HCT116 (cell line): ENCODE results near the gene MOSPD3. TPM values are rescaled to one million over a fixed set of nuclear protein-coding genes. Genes with fewer than 3 reads are reported as not detected.

ENCODE experiments used
- ATAC-seq: fragments of 200-7000 bp; cut with Tn5 transposase; 2 replicates; pipeline ENCODE4 v1.9.1; 2020; ENCODE audit warnings: mild to moderate bottlenecking, moderate library complexity
- BruUV-seq: library from RNA; stranded (reverse); fragments of 400-500 nt; replicated peaks from 2 replicates; lab custom pipeline; 2021; lab: Mats Ljungman, UMichigan
- CTCF ChIA-PET: fragments of 300-600 bp; sonication (Branson Sonifier 250); formaldehyde crosslinking; loops from one replicate; lab custom pipeline; 2021; ENCODE audit warnings: antibody characterized with exemption; lab: Charles Lee
- POLR2A ChIA-PET: fragments of 300-600, 350-600 bp; sonication (Branson Sonifier 250); formaldehyde crosslinking; loops from one replicate; lab custom pipeline; 2021; ENCODE audit warnings: antibody characterized with exemption; lab: Charles Lee
- RAD21 ChIA-PET, 2 experiments: fragments of 300-600 bp; sonication (Branson Sonifier 250); formaldehyde crosslinking; loops; one replicate each; lab custom pipeline; 2023; ENCODE audit warnings: low total read pairs in 2 of 2; ENCODE audit not compliant: uncharacterized antibody in 2 of 2, unreplicated experiment in 2 of 2, low non-redundant PET in 1 of 2; lab: Charles Lee
- DNase-seq: peaks from one replicate; pipeline ENCODE4 v3.0.0-alpha.2; 2010; ENCODE audit warnings: low read depth, low spot score
- H2AFZ ChIP-seq: fragments of 200-600 bp; shearing (Covaris generic), sonication (generic); 2 replicates; pipeline ENCODE4 v1.6.1; 2017; ENCODE audit warnings: low read depth, mixed run types, mixed read lengths, antibody characterized with exemption, low read length; ENCODE audit not compliant: poor library complexity, severe bottlenecking
- H3K27ac ChIP-seq: 2 replicates; pipeline ENCODE4 v1.5.1; 2012; ENCODE audit warnings: low read depth, low read length
- H3K27me3 ChIP-seq: fragments of 200-600 bp; sonication (generic); 2 replicates; pipeline ENCODE4 v1.6.1; 2016; ENCODE audit warnings: mixed run types, low read length, mixed read lengths; ENCODE audit not compliant: insufficient read depth
- H3K36me3 ChIP-seq, 2 experiments: fragments of 200-500 bp in 1 of 2; fragments of 200-600 bp in 1 of 2; sonication (Bioruptor generic) in 1 of 2; sonication (generic) in 1 of 2; 2 replicates each; pipeline versions ENCODE4 v1.5.1 to v1.6.1; 2014 to 2016; ENCODE audit warnings: low read length in 2 of 2, inconsistent platforms in 1 of 2, mixed read lengths in 1 of 2, mixed run types in 1 of 2; ENCODE audit not compliant: insufficient read depth in 2 of 2, control insufficient read depth in 1 of 2
- H3K4me1 ChIP-seq, 2 experiments: fragments of 200-600 bp in 1 of 2; sonication (generic) in 1 of 2; 2 replicates each; pipeline versions ENCODE4 v1.5.1 to v1.6.1; 2012 to 2017; ENCODE audit warnings: low read length in 2 of 2, inconsistent platforms in 1 of 2, mild to moderate bottlenecking in 1 of 2, mixed read lengths in 1 of 2, mixed run types in 1 of 2, moderate library complexity in 1 of 2; ENCODE audit not compliant: insufficient read depth in 2 of 2, control insufficient read depth in 1 of 2
- H3K4me2 ChIP-seq: fragments of 200-600 bp; sonication (generic); 2 replicates; pipeline ENCODE4 v1.6.1; 2017; ENCODE audit warnings: mixed run types, low read length, mixed read lengths
- H3K4me3 ChIP-seq, 2 experiments: fragments of 200-600 bp in 1 of 2; sonication (generic) in 1 of 2; replicated peaks in 1 of 2; 2 replicates each; pipeline ENCODE4 v1.5.1; 2011 to 2016; ENCODE audit warnings: low read length in 2 of 2, control low read depth in 1 of 2, low read depth in 1 of 2, mild to moderate bottlenecking in 1 of 2, mixed read lengths in 1 of 2, mixed run types in 1 of 2
- H3K79me2 ChIP-seq: fragments of 200-600 bp; sonication (generic); 2 replicates; pipeline ENCODE4 v1.6.1; 2017; ENCODE audit warnings: mild to moderate bottlenecking, mixed run types, low read length, moderate library complexity, mixed read lengths; ENCODE audit not compliant: insufficient read depth
- H3K9ac ChIP-seq: fragments of 200-600 bp; sonication (generic); 2 replicates; pipeline ENCODE4 v1.6.1; 2016; ENCODE audit warnings: low read length, mixed read lengths
- H3K9me2 ChIP-seq: fragments of 200-600 bp; sonication (generic), shearing (Covaris generic); 2 replicates; pipeline ENCODE4 v1.6.1; 2017; ENCODE audit warnings: mixed run types, mild to moderate bottlenecking, moderate library complexity; ENCODE audit not compliant: insufficient read depth
- H3K9me3 ChIP-seq, 2 experiments: fragments of 200-500 bp in 1 of 2; fragments of 200-600 bp in 1 of 2; sonication (Bioruptor generic) in 1 of 2; sonication (generic) in 1 of 2; 2 replicates each; pipeline ENCODE4 v1.6.1; 2014 to 2017; ENCODE audit warnings: low read length in 2 of 2, mixed read lengths in 2 of 2, inconsistent platforms in 1 of 2, low read depth in 1 of 2, mild to moderate bottlenecking in 1 of 2, mixed run types in 1 of 2, moderate library complexity in 1 of 2; ENCODE audit not compliant: control insufficient read depth in 1 of 2, insufficient read depth in 1 of 2
- H4K20me1 ChIP-seq: fragments of 200-600 bp; sonication (generic), shearing (Covaris generic); 2 replicates; pipeline ENCODE4 v1.6.1; 2017; ENCODE audit warnings: mixed run types, mild to moderate bottlenecking, moderate library complexity; ENCODE audit not compliant: insufficient read depth
- CEBPB ChIP-seq: IDR thresholded peaks from 2 replicates; pipeline ENCODE4 v1.6.1; 2012; ENCODE audit warnings: low read depth
- POLR2A ChIP-seq: IDR thresholded peaks from 2 replicates; pipeline ENCODE4 v1.7.0; 2011; ENCODE audit warnings: borderline replicate concordance; ENCODE audit not compliant: insufficient read depth, insufficient read length; ENCODE audit errors: extremely low read depth
- POLR2AphosphoS5 ChIP-seq: IDR thresholded peaks from 2 replicates; pipeline ENCODE4 v1.6.1; 2011; ENCODE audit warnings: mild to moderate bottlenecking, low read depth, low read length, moderate library complexity
- RAD21 ChIP-seq: IDR thresholded peaks from 2 replicates; pipeline ENCODE4 v1.6.1; 2012; ENCODE audit warnings: low read depth, mild to moderate bottlenecking
- intact Hi-C: fragments of 100-400 bp; cut with micrococcal nuclease; formaldehyde crosslinking; loops from 2 replicates; pipeline ENCODE4 v1.10.0; 2022
- total RNA-seq: library from RNA; stranded (reverse); gene quantifications from one replicate; pipeline ENCODE4 v1.2.1, GENCODE V29; 2021; ENCODE audit not compliant: unreplicated experiment
- TF ChIP-seq, protein P1 (sequence below): IDR thresholded peaks from 2 replicates; pipeline ENCODE4 v1.6.1; 2012
- TF ChIP-seq, protein P2 (sequence below), 3 experiments: fragments of 200-600 bp in 1 of 3; sonication (generic) in 1 of 3; IDR thresholded peaks in 2 of 3; conservative IDR thresholded peaks in 1 of 3; 2 replicates each; pipeline ENCODE4 v1.5.1; 2012 to 2017; ENCODE audit warnings: low read depth in 2 of 3, low read length in 2 of 3, antibody characterized with exemption in 1 of 3, borderline replicate concordance in 1 of 3, control low read depth in 1 of 3, mild to moderate bottlenecking in 1 of 3, mixed read lengths in 1 of 3, mixed run types in 1 of 3, moderate library complexity in 1 of 3; ENCODE audit not compliant: insufficient read depth in 1 of 3

Gene MOSPD3
- total RNA-seq, 1 experiment from 2014 or later = 32.8 TPM

DNA sequence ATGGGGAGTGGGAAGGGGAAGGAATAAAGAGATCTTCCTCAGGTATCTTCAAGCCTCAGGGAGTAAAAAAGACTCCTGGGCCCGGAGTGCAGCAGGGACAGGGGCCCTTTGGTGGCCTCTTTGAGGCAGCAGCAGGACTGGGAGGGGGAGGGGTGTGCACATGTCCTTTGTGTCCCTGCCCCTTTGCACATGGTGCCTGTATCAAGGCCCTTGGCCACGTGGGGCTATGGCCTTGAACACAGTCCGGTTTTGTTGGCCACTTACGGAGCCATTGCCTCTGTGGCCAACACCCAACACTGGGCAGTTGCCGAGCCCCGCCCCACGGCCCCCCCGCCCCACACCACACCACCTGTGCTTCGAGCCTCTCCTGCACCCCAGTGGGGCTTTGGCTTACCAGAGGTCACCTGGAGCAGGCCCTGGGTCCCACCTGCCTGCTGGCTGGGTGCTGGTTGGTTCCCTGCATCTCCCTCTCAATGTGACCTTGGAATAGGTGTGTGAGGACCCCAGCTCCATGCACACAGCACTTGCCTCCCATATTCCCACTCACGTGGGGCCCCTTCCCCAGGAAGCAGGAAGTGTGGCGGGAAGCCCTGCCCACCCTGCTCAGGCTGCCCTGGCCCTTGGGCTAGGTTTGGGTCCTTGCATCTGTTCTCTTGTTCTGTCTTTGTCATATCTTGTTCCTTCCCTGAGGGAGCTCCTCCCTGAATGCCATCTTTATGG lies 44.0 kb upstream of the MOSPD3 start:
- H2AFZ ChIP-seq = no peak overlapping the region
- H3K27me3 ChIP-seq = no peaks in the 10 kb centered on the region
- TF ChIP-seq POLR2AphosphoS5 (0 out of 2 replicates have a peak, but pooled peaks have one; percentile 16), CEBPB (no peak)
- BruUV-seq = no TSS peak
- H3K9me2 ChIP-seq = no peaks in the 10 kb centered on the region
- H4K20me1 ChIP-seq = no peaks in the 10 kb centered on the region
- no peak overlapping the region for H3K4me2 ChIP-seq
- no peaks in the 10 kb centered on the region for H3K9me3 ChIP-seq
- DNase-seq (no peak), ATAC-seq (no peak)
- POLR2A ChIA-PET = interaction anchor here (1.4 kb wide), 1 partner anchor 18 kb away, joined by 4 read pairs; the partner anchor contains the start of genes FBXO24 and LRCH4
- peaks cover 17 to 52% of the 10 kb centered on the region in 2 experiments for H3K4me1 ChIP-seq
- H3K27ac ChIP-seq = no peak overlapping the region
- no peak overlapping the region for H3K9ac ChIP-seq
- RAD21 ChIA-PET = no interaction called here
- intact Hi-C loops = no loop called here
- no peaks in the 10 kb centered on the region for H3K36me3 ChIP-seq
- H3K4me3 ChIP-seq = no peak overlapping the region
- CTCF ChIA-PET = no interaction called here
- no peaks in the 10 kb centered on the region for H3K79me2 ChIP-seq

DNA sequence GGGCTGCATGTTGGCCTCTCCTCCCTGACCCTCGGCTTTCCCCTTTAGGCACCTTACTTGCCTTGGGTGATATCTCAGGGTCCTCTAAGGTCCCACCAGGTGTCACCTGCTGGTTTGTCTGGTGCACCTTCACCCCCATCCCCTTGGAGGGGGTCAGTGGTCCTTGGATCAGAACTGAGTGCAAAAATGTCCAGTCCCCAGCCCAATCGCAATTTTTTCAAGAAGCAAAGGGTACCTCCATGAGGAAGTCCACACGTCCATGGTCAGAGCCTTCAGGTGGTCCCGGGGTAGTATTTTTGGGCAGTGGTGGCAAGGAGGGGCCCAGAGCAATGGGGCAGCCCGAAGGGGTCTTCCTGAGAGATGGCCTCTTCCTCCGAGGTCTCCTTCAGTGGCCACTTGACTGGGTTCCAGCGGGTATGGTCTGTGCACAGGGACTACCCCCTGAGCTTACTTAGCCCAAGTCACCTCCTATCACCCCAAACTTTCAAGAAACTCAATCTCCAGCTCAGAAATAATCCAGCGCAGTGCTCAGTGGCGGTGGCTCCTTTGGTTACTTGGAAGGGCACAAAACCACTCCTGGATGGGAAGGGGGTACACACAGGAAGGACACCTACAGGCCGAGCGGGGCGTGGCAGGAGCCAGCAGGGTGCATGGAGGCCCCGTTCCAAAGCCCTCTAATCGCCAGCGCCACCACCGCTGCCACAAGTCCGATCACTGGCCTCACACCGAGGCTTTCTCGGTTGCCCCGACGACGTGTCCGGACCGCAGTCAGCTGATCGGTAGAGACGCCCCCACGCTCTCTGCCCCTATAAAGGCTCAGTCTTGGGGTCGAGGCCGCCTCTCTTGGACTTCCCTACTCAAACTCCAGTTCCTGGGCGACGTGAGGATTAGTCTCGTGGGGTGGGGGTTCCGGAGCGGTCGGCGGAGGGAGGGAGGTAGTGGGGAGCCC lies 43.2 kb upstream of the MOSPD3 start:
- no peaks in the 10 kb centered on the region for H3K36me3 ChIP-seq
- peak; percentile 71 for ATAC-seq
- RAD21 ChIA-PET = no interaction called here
- no peaks in the 10 kb centered on the region for H4K20me1 ChIP-seq
- CTCF ChIA-PET = interaction anchor here (1.2 kb wide), 1 partner anchor 9 kb away, joined by 5 read pairs; no protein-coding TSS in a partner anchor
- H3K9me3 ChIP-seq = no peaks in the 10 kb centered on the region
- H3K9ac ChIP-seq = no peak overlapping the region
- no peak overlapping the region for H3K27ac ChIP-seq
- POLR2A ChIA-PET = interaction anchor here (1.4 kb wide), 1 partner anchor 17 kb away, joined by 4 read pairs; the partner anchor contains the start of genes FBXO24 and LRCH4
- BruUV-seq = no TSS peak
- TF ChIP-seq POLR2A (no peak), POLR2AphosphoS5 (0 out of 2 replicates have a peak, but pooled peaks have one; percentile 19), RAD21 (no peak)
- TF ChIP-seq, protein P1, sequence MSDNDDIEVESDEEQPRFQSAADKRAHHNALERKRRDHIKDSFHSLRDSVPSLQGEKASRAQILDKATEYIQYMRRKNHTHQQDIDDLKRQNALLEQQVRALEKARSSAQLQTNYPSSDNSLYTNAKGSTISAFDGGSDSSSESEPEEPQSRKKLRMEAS = no peak
- TF ChIP-seq, protein P2, sequence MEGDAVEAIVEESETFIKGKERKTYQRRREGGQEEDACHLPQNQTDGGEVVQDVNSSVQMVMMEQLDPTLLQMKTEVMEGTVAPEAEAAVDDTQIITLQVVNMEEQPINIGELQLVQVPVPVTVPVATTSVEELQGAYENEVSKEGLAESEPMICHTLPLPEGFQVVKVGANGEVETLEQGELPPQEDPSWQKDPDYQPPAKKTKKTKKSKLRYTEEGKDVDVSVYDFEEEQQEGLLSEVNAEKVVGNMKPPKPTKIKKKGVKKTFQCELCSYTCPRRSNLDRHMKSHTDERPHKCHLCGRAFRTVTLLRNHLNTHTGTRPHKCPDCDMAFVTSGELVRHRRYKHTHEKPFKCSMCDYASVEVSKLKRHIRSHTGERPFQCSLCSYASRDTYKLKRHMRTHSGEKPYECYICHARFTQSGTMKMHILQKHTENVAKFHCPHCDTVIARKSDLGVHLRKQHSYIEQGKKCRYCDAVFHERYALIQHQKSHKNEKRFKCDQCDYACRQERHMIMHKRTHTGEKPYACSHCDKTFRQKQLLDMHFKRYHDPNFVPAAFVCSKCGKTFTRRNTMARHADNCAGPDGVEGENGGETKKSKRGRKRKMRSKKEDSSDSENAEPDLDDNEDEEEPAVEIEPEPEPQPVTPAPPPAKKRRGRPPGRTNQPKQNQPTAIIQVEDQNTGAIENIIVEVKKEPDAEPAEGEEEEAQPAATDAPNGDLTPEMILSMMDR (IDR thresholded peaks at IDR 0.05 in 2 of 3, conservative IDR thresholded peaks at IDR 0.05 in 1 of 3; ENCODE audit: borderline replicate concordance in 1 of 3, insufficient read depth in 1 of 3, low read depth in 2 of 3, low read length in 2 of 3) = peak; percentile 17 to 41 (median 37); a peak in 4 of 6 replicates
- TF ChIP-seq, all 23 proteins: peak for 2
- Histone ChIP-seq H2AFZ (no peak overlapping the region), H3K27me3 (no peaks in the 10 kb centered on the region), H3K4me1 (peaks cover 17 to 50% of the 10 kb centered on the region in 2 experiments), H3K4me2 (no peak overlapping the region), H3K9me2 (no peaks in the 10 kb centered on the region), H3K4me3 (no peak overlapping the region), H3K79me2 (no peaks in the 10 kb centered on the region)
- intact Hi-C loops = no loop called here
- DNase-seq = no peak
